Spleen (tissue), 11 donors: ENCODE measurements around the gene ACSM2A. TPM values are rescaled to one million over a fixed set of nuclear protein-coding genes. Genes with fewer than 3 reads are reported as not detected.
"Not testable (repeated sequence)": the region's sequence is repeated elsewhere in the genome, so short reads cannot be mapped to it uniquely, and the experiment has no call there.

ENCODE experiments used
- DNase-seq: peaks from one replicate; pipeline ENCODE4 v3.0.0-alpha.2; 2020
- H3K27ac ChIP-seq, 8 donors: fragments of 200-600 bp; sonication (generic) in 7 of 8; 1 replicate in 4 of 8; 2 replicates in 4 of 8; pipeline versions ENCODE4 v1.5.0 to v1.8.0; 2016 to 2021; ENCODE audit warnings: inconsistent platforms in 4 of 8, mild to moderate bottlenecking in 4 of 8, moderate library complexity in 1 of 8
- H3K27me3 ChIP-seq, 7 donors: fragments of 200-600 bp; sonication (generic) in 6 of 7; replicated peaks in 1 of 7; 1 replicate in 4 of 7; 2 replicates in 3 of 7; pipeline versions ENCODE4 v1.5.0 to v1.8.0; 2016 to 2021; ENCODE audit warnings: inconsistent platforms in 3 of 7, mild to moderate bottlenecking in 1 of 7
- H3K36me3 ChIP-seq, 6 donors: fragments of 200-600 bp; sonication (generic) in 5 of 6; 1 replicate in 4 of 6; 2 replicates in 2 of 6; pipeline versions ENCODE4 v1.5.0 to v1.8.0; 2016 to 2021; ENCODE audit warnings: inconsistent platforms in 2 of 6
- H3K4me1 ChIP-seq, 6 donors: fragments of 200-600 bp; sonication (generic) in 5 of 6; 1 replicate in 3 of 6; 2 replicates in 3 of 6; pipeline versions ENCODE4 v1.5.0 to v1.8.0; 2016 to 2021; ENCODE audit warnings: inconsistent platforms in 3 of 6
- H3K4me3 ChIP-seq, 8 donors: fragments of 200-600 bp; sonication (generic) in 7 of 8; 1 replicate in 4 of 8; 2 replicates in 4 of 8; pipeline versions ENCODE4 v1.5.0 to v1.8.0; 2016 to 2021; ENCODE audit warnings: inconsistent platforms in 4 of 8, mild to moderate bottlenecking in 4 of 8, moderate library complexity in 2 of 8
- H3K9me3 ChIP-seq, 8 donors: fragments of 200-600 bp; sonication (generic) in 7 of 8; 1 replicate in 4 of 8; 2 replicates in 4 of 8; pipeline versions ENCODE4 v1.5.0 to v1.8.0; 2016 to 2021; ENCODE audit warnings: inconsistent platforms in 4 of 8
- POLR2A ChIP-seq, 3 donors: fragments of 450-650 bp; IDR thresholded peaks; one replicate each; pipeline ENCODE4 v1.5.1; 2017; ENCODE audit warnings: antibody characterized with exemption in 3 of 3, mild to moderate bottlenecking in 1 of 3
- POLR2AphosphoS5 ChIP-seq, 3 donors: sonication (generic); formaldehyde crosslinking; IDR thresholded peaks; one replicate each; pipeline ENCODE4 v1.5.1; 2017; ENCODE audit warnings: antibody characterized with exemption in 3 of 3
- WGBS, 5 donors: extraction: QIAGEN DNeasy Blood & Tissue Kit in 3 of 5; methylation state at CpG; one replicate each; pipeline versions ENCODE4 v1.1.5 to v1.1.7; 2013 to 2018; 5-methylcytosine and 5-hydroxymethylcytosine counted together
- intact Hi-C: fragments of 100-400 bp; cut with DNase I; formaldehyde crosslinking; loops from one replicate; pipeline ENCODE4 v1.15.0; 2023; ENCODE audit warnings: low total_unique reads
- polyA plus RNA-seq, 3 donors: library from polyadenylated mRNA; stranded (reverse); fragments of 200-250 nt; gene quantifications; one replicate each; pipeline ENCODE4 v1.2.1, GENCODE V29; 2013
- total RNA-seq, 7 donors: library from RNA; depleted of rRNA in 3 of 7; stranded (reverse); fragments of >200 nt in 3 of 7; fragmentation: NEBNext Ultra II Directional in 4 of 7; extraction: Animal tissue kit (Norgen Biotek cat#: 25700) in 4 of 7; gene quantifications; one replicate each; pipeline versions ENCODE4 v1.1.0 to v1.2.1, GENCODE V29; 2016 to 2021
- TF ChIP-seq, protein P1 (sequence below), 11 experiments: fragments of 200-600 bp in 7 of 11; fragments of 450-650 bp in 4 of 11; sonication (generic) in 4 of 11; IDR thresholded peaks in 8 of 11; conservative IDR thresholded peaks in 3 of 11; 1 replicate in 7 of 11; 2 replicates in 4 of 11; pipeline versions ENCODE4 v1.4.0 to v1.8.0; 2016 to 2021; ENCODE audit warnings: antibody characterized with exemption in 11 of 11, inconsistent platforms in 4 of 11, mild to moderate bottlenecking in 1 of 11
- donor health status: healthy with polysubstance abuse.
- donor health status: DM: no; HTN: no; CAD: no; lungs with moderate emphysema.
- donor health status: DM: no; HTN: no; CAD: no.
- donor health status: Bipolar disorder and iron deficiency.
- donor health status: healthy.
- donor health status: DM: no; HTN: no; CAD: no.
- donor health status: DM: yes; HTN: yes; CAD: no.

Gene ACSM2A
- total and polyA plus RNA-seq, 10 donors = 0.43 TPM; not detected in 9

DNA sequence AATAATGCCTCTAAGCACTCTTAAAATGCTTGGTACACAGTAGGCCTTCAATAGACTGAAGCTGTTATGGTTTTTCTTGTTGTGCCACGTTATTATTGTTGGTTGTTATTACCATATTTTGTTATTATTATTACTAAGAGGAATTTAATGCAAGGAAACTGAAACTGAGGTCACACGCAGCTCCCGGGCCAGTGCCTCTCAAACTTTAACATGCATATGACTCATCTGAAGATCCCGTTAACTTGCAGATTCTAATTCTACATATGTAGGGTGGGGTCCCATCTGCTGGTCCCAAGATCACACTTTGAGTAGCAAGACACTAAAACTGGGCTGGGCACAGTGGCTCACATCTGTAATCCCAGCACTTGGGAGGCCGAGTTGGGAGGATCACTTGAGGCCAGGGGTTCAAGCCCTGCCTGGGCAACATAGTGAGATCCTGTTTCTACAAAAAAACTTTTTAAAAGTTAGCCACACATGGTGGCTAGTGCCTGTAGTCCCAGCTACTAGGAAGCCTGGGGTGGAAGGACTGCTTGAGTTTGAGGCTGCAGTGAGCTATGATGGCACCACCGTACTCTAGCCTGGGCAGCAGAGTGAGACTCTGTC lies 41.1 kb upstream of the ACSM2A start:
- no peak overlapping the region for H3K4me3 ChIP-seq
- TF ChIP-seq POLR2AphosphoS5 (IDR thresholded peaks at IDR 0.05) = no peak
- no peak for TF ChIP-seq POLR2A (IDR thresholded peaks at IDR 0.05)
- TF ChIP-seq, protein P1, sequence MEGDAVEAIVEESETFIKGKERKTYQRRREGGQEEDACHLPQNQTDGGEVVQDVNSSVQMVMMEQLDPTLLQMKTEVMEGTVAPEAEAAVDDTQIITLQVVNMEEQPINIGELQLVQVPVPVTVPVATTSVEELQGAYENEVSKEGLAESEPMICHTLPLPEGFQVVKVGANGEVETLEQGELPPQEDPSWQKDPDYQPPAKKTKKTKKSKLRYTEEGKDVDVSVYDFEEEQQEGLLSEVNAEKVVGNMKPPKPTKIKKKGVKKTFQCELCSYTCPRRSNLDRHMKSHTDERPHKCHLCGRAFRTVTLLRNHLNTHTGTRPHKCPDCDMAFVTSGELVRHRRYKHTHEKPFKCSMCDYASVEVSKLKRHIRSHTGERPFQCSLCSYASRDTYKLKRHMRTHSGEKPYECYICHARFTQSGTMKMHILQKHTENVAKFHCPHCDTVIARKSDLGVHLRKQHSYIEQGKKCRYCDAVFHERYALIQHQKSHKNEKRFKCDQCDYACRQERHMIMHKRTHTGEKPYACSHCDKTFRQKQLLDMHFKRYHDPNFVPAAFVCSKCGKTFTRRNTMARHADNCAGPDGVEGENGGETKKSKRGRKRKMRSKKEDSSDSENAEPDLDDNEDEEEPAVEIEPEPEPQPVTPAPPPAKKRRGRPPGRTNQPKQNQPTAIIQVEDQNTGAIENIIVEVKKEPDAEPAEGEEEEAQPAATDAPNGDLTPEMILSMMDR (IDR thresholded peaks at IDR 0.05 in 8 of 11, conservative IDR thresholded peaks at IDR 0.05 in 3 of 11) = no peak

DNA sequence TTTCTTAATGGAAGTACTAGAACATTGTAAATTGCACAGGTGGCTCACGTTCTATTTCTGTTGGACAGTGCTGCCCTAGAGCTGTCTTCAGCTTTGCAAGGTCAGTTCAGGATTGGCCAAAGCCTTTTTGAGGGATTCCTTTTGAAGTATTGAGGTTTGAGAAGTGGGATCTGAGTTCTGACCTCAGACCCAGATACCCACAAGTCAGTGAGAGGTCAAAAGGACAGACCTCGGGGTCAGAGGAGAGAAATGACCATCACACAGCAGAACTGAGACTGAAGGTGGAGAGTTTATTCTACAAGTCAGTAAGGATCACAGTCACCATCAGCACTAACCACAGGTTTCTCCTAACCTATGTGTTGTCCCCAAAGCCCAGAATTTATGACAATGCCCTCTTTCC lies 40.3 kb upstream of the ACSM2A start:
- intact Hi-C loops = no loop called here
- Histone ChIP-seq H3K4me1 (peaks cover 0 to 9% (median 0%) of the 10 kb centered on the region in 6 donors), H3K9me3 (no peaks in the 10 kb centered on the region), H3K27me3 (no peaks in the 10 kb centered on the region), H3K4me3 (no peak overlapping the region), H3K36me3 (no peaks in the 10 kb centered on the region), H3K27ac (no peak overlapping the region)
- 71 to 85% (median 78%) methylated on average over 2 of the region's 2 CpGs for WGBS, 5 donors
- TF ChIP-seq, protein P1 (IDR thresholded peaks at IDR 0.05 in 8 of 11, conservative IDR thresholded peaks at IDR 0.05 in 3 of 11) = no peak
- TF ChIP-seq POLR2A (IDR thresholded peaks at IDR 0.05) (no peak), POLR2AphosphoS5 (IDR thresholded peaks at IDR 0.05) (no peak)
- DNase-seq = no peak

More for the DNA sequence above, 41.1 kb upstream of the ACSM2A start:
- H3K9me3 ChIP-seq = no peaks in the 10 kb centered on the region
- H3K27ac ChIP-seq = peak overlapping the region in 5 of 8 donors; percentile 0 to 69 (median 60)
- WGBS, 5 donors = 55 to 72% (median 59%) methylated on average over 6 of the region's 6 CpGs
- H3K27me3 ChIP-seq = no peaks in the 10 kb centered on the region
- no peak for DNase-seq
- intact Hi-C loops = no loop called here
- peaks cover 0 to 9% (median 0%) of the 10 kb centered on the region in 6 donors for H3K4me1 ChIP-seq
- no peaks in the 10 kb centered on the region for H3K36me3 ChIP-seq

DNA sequence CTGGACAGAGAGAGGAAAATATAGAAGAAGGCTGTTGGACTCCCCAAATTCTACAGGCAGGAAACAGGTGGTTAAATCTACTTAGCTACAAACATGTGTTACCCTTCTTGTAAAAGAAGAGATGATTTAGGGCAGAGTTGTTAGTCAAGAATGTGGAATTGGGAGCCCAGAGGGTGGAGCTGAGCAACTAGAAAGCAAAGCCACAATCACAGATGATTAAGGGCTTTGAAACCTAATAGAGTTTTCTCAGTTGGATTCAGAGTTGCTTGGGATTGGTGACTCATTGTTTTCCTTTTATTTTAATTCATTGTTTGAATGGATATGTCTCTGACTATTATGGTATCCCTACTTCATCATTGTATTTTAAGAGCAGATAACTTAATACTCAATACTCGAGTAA lies 35.8 kb upstream of the ACSM2A start:
- no peak for DNase-seq
- WGBS, 5 donors = 75 to 87% (median 81%) methylated on average over 1 of the region's 1 CpG
- TF ChIP-seq POLR2A (IDR thresholded peaks at IDR 0.05) = no peak
- TF ChIP-seq, protein P1 (IDR thresholded peaks at IDR 0.05 in 8 of 11, conservative IDR thresholded peaks at IDR 0.05 in 3 of 11) = no peak
- no peak for TF ChIP-seq POLR2AphosphoS5 (IDR thresholded peaks at IDR 0.05)
- H3K4me3 ChIP-seq = no peak overlapping the region
- intact Hi-C loops = no loop called here
- H3K4me1 ChIP-seq = peaks cover 0 to under 1% (median 0%) of the 10 kb centered on the region in 6 donors
- peaks cover 0 to 5% (median 0%) of the 10 kb centered on the region in 7 donors for H3K27me3 ChIP-seq
- H3K9me3 ChIP-seq = no peaks in the 10 kb centered on the region
- no peak overlapping the region for H3K27ac ChIP-seq
- H3K36me3 ChIP-seq = no peaks in the 10 kb centered on the region

DNA sequence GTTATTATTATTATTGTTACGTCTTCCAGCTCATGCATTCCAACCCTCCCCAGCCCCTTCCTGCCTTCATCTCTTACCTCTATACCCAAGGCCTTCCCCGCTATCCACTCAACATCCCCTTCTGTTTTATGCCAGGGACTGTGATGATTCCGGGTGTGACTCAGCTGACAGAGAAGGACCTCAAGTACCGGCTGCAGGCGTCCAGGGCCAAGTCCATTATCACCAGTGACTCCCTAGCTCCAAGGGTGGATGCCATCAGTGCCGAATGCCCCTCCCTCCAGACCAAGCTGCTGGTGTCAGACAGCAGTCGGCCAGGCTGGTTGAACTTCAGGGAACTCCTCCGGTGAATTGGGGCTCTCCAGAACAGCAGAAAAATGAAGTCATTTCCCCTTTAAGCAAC lies 32.2 kb upstream of the ACSM2A start:
- WGBS, 5 donors = 70 to 80% (median 72%) methylated on average over 8 of the region's 8 CpGs
- H3K4me3 ChIP-seq, DNase-seq, H3K9me3 ChIP-seq, intact Hi-C loops, H3K4me1 ChIP-seq, H3K27me3 ChIP-seq, H3K27ac ChIP-seq, H3K36me3 ChIP-seq: not testable (repeated sequence)

DNA sequence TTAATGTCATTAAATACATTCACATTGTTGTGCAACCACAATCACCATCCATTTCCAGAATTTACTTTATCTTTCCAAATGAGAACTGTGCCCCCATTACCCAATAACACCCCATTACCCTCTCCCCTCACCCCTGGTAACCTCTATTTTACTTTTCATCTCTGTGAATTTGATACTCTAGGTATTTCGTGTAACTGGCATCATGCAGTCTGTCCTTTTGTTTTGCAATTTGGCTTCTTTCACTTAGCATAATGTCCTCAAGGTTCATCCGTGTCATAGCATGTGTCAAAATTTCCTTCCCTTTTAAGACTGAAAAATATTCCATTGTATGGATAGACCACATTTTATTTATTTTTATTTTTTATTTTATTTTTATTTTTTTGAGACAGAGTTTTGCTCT lies 29.6 kb upstream of the ACSM2A start:
- 68 to 81% (median 73%) methylated on average over 2 of the region's 2 CpGs for WGBS, 5 donors
- DNase-seq, H3K27ac ChIP-seq, H3K4me1 ChIP-seq, H3K27me3 ChIP-seq, H3K36me3 ChIP-seq, H3K9me3 ChIP-seq, intact Hi-C loops, H3K4me3 ChIP-seq: not testable (repeated sequence)

DNA sequence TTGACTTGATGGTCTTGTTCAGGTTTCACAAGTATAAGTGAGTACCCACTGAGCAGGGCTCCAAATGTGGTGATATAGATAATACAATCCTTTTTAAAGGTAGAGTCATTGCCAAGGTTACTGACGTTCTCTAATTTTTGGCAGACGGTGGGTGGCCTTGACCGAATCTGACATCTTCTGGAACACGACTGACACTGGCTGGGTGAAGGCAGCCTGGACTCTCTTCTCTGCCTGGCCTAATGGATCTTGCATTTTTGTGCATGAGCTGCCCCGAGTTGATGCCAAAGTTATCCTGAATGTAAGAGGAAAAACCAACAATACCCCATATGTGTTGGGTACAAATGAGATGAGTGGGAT lies 27.6 kb upstream of the ACSM2A start:
- H3K27me3 ChIP-seq, H3K4me3 ChIP-seq, H3K4me1 ChIP-seq, intact Hi-C loops, H3K36me3 ChIP-seq, H3K27ac ChIP-seq, DNase-seq, H3K9me3 ChIP-seq: not testable (repeated sequence)
- 64 to 82% (median 73%) methylated on average over 5 of the region's 5 CpGs for WGBS, 5 donors
